OCI-LY7 (cell line): ENCODE results near the gene KRTAP4-3.

ENCODE experiments used
- CTCF ChIP-seq: fragments of 200-600 bp; sonication (generic); conservative IDR thresholded peaks from 2 replicates; pipeline ENCODE4 v1.5.1; 2014; ENCODE audit warnings: mild to moderate bottlenecking, antibody characterized with exemption, low read length, moderate library complexity, mixed read lengths
- EZH2phosphoT487 ChIP-seq: fragments of 200-600 bp; sonication (generic); IDR thresholded peaks from 2 replicates; pipeline ENCODE4 v1.6.1; 2018; ENCODE audit warnings: low read depth, borderline replicate concordance, mild to moderate bottlenecking, mixed run types, antibody characterized with exemption, low read length, moderate library complexity, mixed read lengths

DNA sequence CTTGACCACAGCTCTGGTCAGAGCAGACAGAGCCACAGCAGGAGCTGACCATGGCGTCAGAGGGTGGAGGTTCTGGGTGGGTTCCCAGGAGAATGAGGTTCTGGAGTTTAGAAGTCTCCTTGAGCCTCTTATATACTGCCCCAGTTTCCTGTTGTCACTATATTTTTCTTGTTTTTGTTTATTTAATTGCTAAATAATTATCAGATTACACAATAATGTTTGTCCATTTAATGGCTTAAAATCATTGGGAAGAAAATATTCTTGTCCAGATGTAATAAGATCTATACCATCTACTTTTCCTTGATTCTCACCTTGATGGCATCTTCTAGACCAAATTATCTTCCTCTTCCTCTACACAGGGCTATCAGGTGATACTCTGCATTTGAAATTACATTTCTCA lies at the start of gene KRTAP4-3:
- TF ChIP-seq CTCF (no peak), EZH2phosphoT487 (no peak)
